ENCODE data around the gene APLP2.

DNA sequence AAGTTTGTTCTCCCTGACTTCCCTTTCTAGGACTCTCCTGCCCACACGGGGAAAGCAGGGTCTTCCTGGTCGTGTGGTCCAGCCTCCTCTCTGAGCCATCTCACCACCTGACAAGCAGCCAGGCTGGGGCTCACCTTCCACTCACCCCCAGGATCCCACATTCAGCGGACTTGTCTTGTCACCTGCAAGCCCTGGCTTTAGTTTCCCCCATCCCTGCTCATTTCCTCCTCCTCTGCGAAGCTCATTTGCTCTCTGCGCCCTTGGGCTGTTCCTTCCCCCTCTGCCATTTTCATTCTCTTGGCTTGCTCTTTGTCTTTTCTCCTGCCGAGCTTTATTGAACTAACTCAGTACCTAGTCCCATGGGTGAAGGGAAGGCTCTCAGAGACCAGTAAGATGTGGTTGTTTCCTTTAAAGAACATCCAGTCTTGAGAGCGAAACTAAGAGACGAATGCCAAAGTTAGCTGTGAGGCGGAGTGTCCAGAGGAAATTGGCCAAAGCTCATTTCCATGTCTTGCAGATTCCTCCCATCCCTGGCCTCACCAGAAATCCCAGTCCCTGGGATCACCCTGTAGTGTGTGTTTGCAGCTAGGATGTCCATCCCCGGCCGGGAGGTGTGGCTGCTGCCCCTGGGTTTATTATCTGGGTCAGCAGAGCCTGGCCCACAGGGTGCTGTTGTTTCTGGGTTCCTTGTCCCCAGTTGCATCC lies 91.9 kb downstream of the APLP2 start:
- TF ChIP-seq, protein P1, sequence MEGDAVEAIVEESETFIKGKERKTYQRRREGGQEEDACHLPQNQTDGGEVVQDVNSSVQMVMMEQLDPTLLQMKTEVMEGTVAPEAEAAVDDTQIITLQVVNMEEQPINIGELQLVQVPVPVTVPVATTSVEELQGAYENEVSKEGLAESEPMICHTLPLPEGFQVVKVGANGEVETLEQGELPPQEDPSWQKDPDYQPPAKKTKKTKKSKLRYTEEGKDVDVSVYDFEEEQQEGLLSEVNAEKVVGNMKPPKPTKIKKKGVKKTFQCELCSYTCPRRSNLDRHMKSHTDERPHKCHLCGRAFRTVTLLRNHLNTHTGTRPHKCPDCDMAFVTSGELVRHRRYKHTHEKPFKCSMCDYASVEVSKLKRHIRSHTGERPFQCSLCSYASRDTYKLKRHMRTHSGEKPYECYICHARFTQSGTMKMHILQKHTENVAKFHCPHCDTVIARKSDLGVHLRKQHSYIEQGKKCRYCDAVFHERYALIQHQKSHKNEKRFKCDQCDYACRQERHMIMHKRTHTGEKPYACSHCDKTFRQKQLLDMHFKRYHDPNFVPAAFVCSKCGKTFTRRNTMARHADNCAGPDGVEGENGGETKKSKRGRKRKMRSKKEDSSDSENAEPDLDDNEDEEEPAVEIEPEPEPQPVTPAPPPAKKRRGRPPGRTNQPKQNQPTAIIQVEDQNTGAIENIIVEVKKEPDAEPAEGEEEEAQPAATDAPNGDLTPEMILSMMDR (IDR thresholded peaks at IDR 0.05; ENCODE audit: borderline replicate concordance, extremely low read depth, low read length, poor library complexity, severe bottlenecking): no peak
- no peak for TF ChIP-seq EZH2 (IDR thresholded peaks at IDR 0.05; ENCODE audit: borderline replicate concordance, low read depth, low read length, severe bottlenecking)

All from DND-41 (cell line).